SJSA1 (cell line): Measurements from ENCODE around the gene POPDC2. TPM values are rescaled to one million over a fixed set of nuclear protein-coding genes. Genes with fewer than 3 reads are reported as not detected.
A peak's percentile ranks its signal among the peaks of the same experiment; 100 is the strongest.

Experiments used
- DNase-seq, 2 experiments: peaks; one replicate each; pipeline ENCODE4 v3.0.0-alpha.2; 2015 to 2020; ENCODE audit warnings: low spot score in 2 of 2, low read depth in 1 of 2
- H3K27ac ChIP-seq: fragments of 250-450 bp; sonication (Bioruptor Pico); 2 replicates; pipeline ENCODE4 v1.5.1; 2020; ENCODE audit warnings: mild to moderate bottlenecking, moderate library complexity
- H3K27me3 ChIP-seq: fragments of 250-450 bp; sonication (Bioruptor Pico); replicated peaks from 2 replicates; pipeline ENCODE4 v1.5.1; 2020; ENCODE audit warnings: mild to moderate bottlenecking, moderate library complexity
- H3K36me3 ChIP-seq: fragments of 250-450 bp; sonication (Bioruptor Pico); 2 replicates; pipeline ENCODE4 v1.5.1; 2020; ENCODE audit warnings: mild to moderate bottlenecking
- H3K4me1 ChIP-seq: fragments of 250-450 bp; sonication (Bioruptor Pico); replicated peaks from 2 replicates; pipeline ENCODE4 v1.6.1; 2021; ENCODE audit warnings: mild to moderate bottlenecking
- H3K4me3 ChIP-seq: fragments of 250-450 bp; sonication (Bioruptor Pico); 2 replicates; pipeline ENCODE4 v1.5.1; 2020; ENCODE audit warnings: mild to moderate bottlenecking
- H3K9me3 ChIP-seq: fragments of 250-450 bp; sonication (Bioruptor Pico); replicated peaks from 2 replicates; pipeline ENCODE4 v1.5.1; 2020; ENCODE audit warnings: mild to moderate bottlenecking
- total RNA-seq: library from RNA; depleted of rRNA; stranded (reverse); fragments of >200 nt; shearing (Covaris generic); gene quantifications from 2 replicates; pipeline ENCODE4 v1.2.3, GENCODE V29; 2014; rRNA removed

POPDC2 gene
- 0.97 TPM in 1 of 2 replicates, not detected in the other for total RNA-seq

GRCh38 chr3:119660474-119661440, at the start of gene POPDC2:
TSS of gene POPDC2 (minus strand) at chr3:119660589. CDS start at chr3:119660423, 166 bp downstream.
- H3K36me3 ChIP-seq: no peaks in the 10 kb centered on the region
- H3K4me3 ChIP-seq: no peak within 1 kb of the TSS
- no peak within 1 kb of the TSS for H3K27ac ChIP-seq
- peaks cover 20% of the 10 kb centered on the region for H3K4me1 ChIP-seq
- no peak for DNase-seq
- no peaks in the 10 kb centered on the region for H3K9me3 ChIP-seq
- no peaks in the 10 kb centered on the region for H3K27me3 ChIP-seq

GRCh38 chr3:119703820-119704531, 43.6 kb upstream of the POPDC2 start:
- DNase-seq: no peak
- Histone ChIP-seq H3K9me3 (peaks cover 4% of the 10 kb centered on the region; the same call in 1 of the 2 replicates), H3K4me3 (no peak overlapping the region), H3K4me1 (peaks cover 15% of the 10 kb centered on the region), H3K27ac (no peak overlapping the region), H3K27me3 (no peaks in the 10 kb centered on the region), H3K36me3 (no peaks in the 10 kb centered on the region)

GRCh38 chr3:119702530-119703527, 42.4 kb upstream of the POPDC2 start, which contains the start of gene CFAP91:
TSS of gene CFAP91 (plus strand) at chr3:119703022. CDS start at chr3:119703099, 77 bp downstream.
- Histone ChIP-seq H3K4me1 (peaks cover 15% of the 10 kb centered on the region), H3K4me3 (peak within 1 kb of the TSS; percentile 27), H3K27ac (no peak within 1 kb of the TSS), H3K36me3 (no peaks in the 10 kb centered on the region), H3K9me3 (peaks cover 4% of the 10 kb centered on the region; the same call in 1 of the 2 replicates), H3K27me3 (no peaks in the 10 kb centered on the region)
- DNase-seq: peak; percentile 39 to 91

GRCh38 chr3:119700920-119701734, 40.7 kb upstream of the POPDC2 start:
- Histone ChIP-seq H3K27me3 (no peaks in the 10 kb centered on the region), H3K4me1 (peaks cover 15% of the 10 kb centered on the region), H3K9me3 (peaks cover 4% of the 10 kb centered on the region; the same call in 1 of the 2 replicates), H3K36me3 (no peaks in the 10 kb centered on the region), H3K4me3 (no peak overlapping the region), H3K27ac (peak overlapping the region; percentile 42; the same call in 1 of the 2 replicates)
- no peak for DNase-seq

GRCh38 chr3:119700269-119700919, 40.0 kb upstream of the POPDC2 start:
- no peak overlapping the region for H3K4me3 ChIP-seq
- H3K9me3 ChIP-seq: peaks cover 4% of the 10 kb centered on the region; the same call in 1 of the 2 replicates
- no peaks in the 10 kb centered on the region for H3K36me3 ChIP-seq
- H3K27me3 ChIP-seq: no peaks in the 10 kb centered on the region
- peak overlapping the region; percentile 42 for H3K27ac ChIP-seq
- DNase-seq: peak in 1 of 2 experiments; percentile 26
- peaks cover 15% of the 10 kb centered on the region for H3K4me1 ChIP-seq

- H3K9me3 ChIP-seq: peaks cover 4% of the 10 kb centered on the region; the same call in 1 of the 2 replicates
- DNase-seq: no peak
- H3K36me3 ChIP-seq: no peaks in the 10 kb centered on the region
- no peak overlapping the region for H3K27ac ChIP-seq
- H3K4me3 ChIP-seq: no peak overlapping the region
- H3K27me3 ChIP-seq: no peaks in the 10 kb centered on the region
- peaks cover 9% of the 10 kb centered on the region for H3K4me1 ChIP-seq
Measured at GRCh38 chr3:119697394-119697793, 37.0 kb upstream of the POPDC2 start.

- no peaks in the 10 kb centered on the region; the same call in 1 of the 2 replicates for H3K9me3 ChIP-seq
- no peaks in the 10 kb centered on the region for H3K36me3 ChIP-seq
- no peaks in the 10 kb centered on the region for H3K27me3 ChIP-seq
- DNase-seq: no peak
- no peak overlapping the region for H3K27ac ChIP-seq
- H3K4me1 ChIP-seq: peaks cover 3% of the 10 kb centered on the region
- no peak overlapping the region for H3K4me3 ChIP-seq
Measured at GRCh38 chr3:119695480-119695879, 35.1 kb upstream of the POPDC2 start.

GRCh38 chr3:119690043-119690656, 29.8 kb upstream of the POPDC2 start:
- Histone ChIP-seq H3K4me1 (no peaks in the 10 kb centered on the region), H3K36me3 (no peaks in the 10 kb centered on the region), H3K27me3 (no peaks in the 10 kb centered on the region), H3K9me3 (no peaks in the 10 kb centered on the region), H3K4me3 (no peak overlapping the region), H3K27ac (no peak overlapping the region)
- DNase-seq: no peak

- no peaks in the 10 kb centered on the region for H3K9me3 ChIP-seq
- H3K27me3 ChIP-seq: no peaks in the 10 kb centered on the region
- H3K27ac ChIP-seq: no peak overlapping the region
- H3K36me3 ChIP-seq: no peaks in the 10 kb centered on the region
- DNase-seq: no peak
- no peaks in the 10 kb centered on the region for H3K4me1 ChIP-seq
- no peak overlapping the region for H3K4me3 ChIP-seq
Measured at GRCh38 chr3:119683421-119683820, 23.0 kb upstream of the POPDC2 start.

GRCh38 chr3:119681279-119681678, 20.9 kb upstream of the POPDC2 start:
- H3K9me3 ChIP-seq: no peaks in the 10 kb centered on the region
- no peak overlapping the region for H3K27ac ChIP-seq
- peaks cover 4% of the 10 kb centered on the region for H3K4me1 ChIP-seq
- no peaks in the 10 kb centered on the region for H3K36me3 ChIP-seq
- DNase-seq: no peak
- H3K27me3 ChIP-seq: no peaks in the 10 kb centered on the region
- H3K4me3 ChIP-seq: no peak overlapping the region

GRCh38 chr3:119679874-119680273, 19.5 kb upstream of the POPDC2 start:
- no peak for DNase-seq
- Histone ChIP-seq H3K4me1 (peaks cover 8% of the 10 kb centered on the region), H3K36me3 (no peaks in the 10 kb centered on the region; the same call in 1 of the 2 replicates), H3K27ac (no peak overlapping the region), H3K9me3 (no peaks in the 10 kb centered on the region), H3K4me3 (no peak overlapping the region), H3K27me3 (no peaks in the 10 kb centered on the region)
